22Rv1 (cell line): ENCODE data around the gene TWIST2.

Experiments
- CTCF ChIP-seq: fragments of 450-650 bp; IDR thresholded peaks from 2 replicates; pipeline ENCODE4 v1.5.1; 2017; ENCODE audit warnings: mild to moderate bottlenecking
- ZFX ChIP-seq: fragments of 450-650 bp; IDR thresholded peaks from 2 replicates; pipeline ENCODE4 v1.6.1; 2017; ENCODE audit warnings: antibody characterized with exemption, borderline replicate concordance

- no peak for TF ChIP-seq CTCF
- no peak for TF ChIP-seq ZFX
These were observed 16.5 kb downstream of the TWIST2 start for GRCh38 chr2:238864207-238865014.
